ENCODE data around the gene NRDE2. TPM values are rescaled to one million over a fixed set of nuclear protein-coding genes. Genes with fewer than 3 reads are reported as not detected.

Gene NRDE2
- polyA plus RNA-seq, 4 donors: 11.2 to 20.0 (median 16.3) TPM

DNA sequence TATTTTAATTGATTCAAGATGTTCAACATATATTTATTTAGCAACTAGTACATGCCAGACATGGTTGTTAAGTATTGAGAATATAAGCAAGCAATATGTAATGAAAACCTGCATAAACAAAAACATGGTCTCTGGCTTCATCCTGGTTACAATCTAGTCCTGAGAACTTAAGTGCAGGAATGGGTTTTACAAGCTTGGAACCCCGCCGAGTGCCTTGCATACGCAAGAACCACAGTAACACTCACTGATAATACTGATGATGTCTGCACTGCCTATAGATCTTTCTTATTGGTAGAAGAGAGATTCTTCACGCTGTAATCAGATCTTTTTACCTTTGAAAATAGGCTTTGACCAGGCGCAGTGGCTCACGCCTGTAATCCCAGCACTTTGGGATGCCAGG, 42.1 kb upstream of the NRDE2 start:
- 67 to 94% (median 91%) methylated on average over 6 of the region's 6 CpGs for WGBS, 3 donors
- H3K9me3 ChIP-seq (ENCODE audit: control insufficient read depth in 2 of 2, insufficient read depth in 1 of 2, low read depth in 1 of 2, low read length in 1 of 2): no peaks in the 10 kb centered on the region
- no peak overlapping the region for H3K27ac ChIP-seq (ENCODE audit: low read depth in 1 of 3, low read length in 2 of 3)
- FAIRE-seq (no peak), DNase-seq (no peak)
- H3K4me1 ChIP-seq (ENCODE audit: control insufficient read depth in 3 of 3, insufficient read depth in 2 of 3, low read depth in 1 of 3, low read length in 2 of 3): peaks cover 0 to 13% (median 0%) of the 10 kb centered on the region in 3 donors
- H3K27me3 ChIP-seq (ENCODE audit: control insufficient read depth in 3 of 3, insufficient read depth in 3 of 3, low read length in 3 of 3): no peaks in the 10 kb centered on the region
- no peak overlapping the region for H3K4me3 ChIP-seq (ENCODE audit: low read depth in 1 of 3, low read length in 3 of 3)
- no peaks in the 10 kb centered on the region for H3K36me3 ChIP-seq (ENCODE audit: control insufficient read depth in 3 of 3, insufficient read depth in 2 of 3, low read depth in 1 of 3, low read length in 3 of 3)

- H3K4me3 ChIP-seq (ENCODE audit: low read depth in 1 of 3, low read length in 3 of 3): no peak overlapping the region
- peak overlapping the region in 2 of 3 donors; percentile 49 to 83 for H3K27ac ChIP-seq (ENCODE audit: low read depth in 1 of 3, low read length in 2 of 3)
- 8 to 54% (median 32%) methylated on average over 1 of the region's 1 CpG for WGBS, 3 donors
- DNase-seq (peak; percentile 85 to 96), FAIRE-seq (no peak)
- H3K27me3 ChIP-seq (ENCODE audit: control insufficient read depth in 3 of 3, insufficient read depth in 3 of 3, low read length in 3 of 3): no peaks in the 10 kb centered on the region
- no peaks in the 10 kb centered on the region for H3K9me3 ChIP-seq (ENCODE audit: control insufficient read depth in 2 of 2, insufficient read depth in 1 of 2, low read depth in 1 of 2, low read length in 1 of 2)
- no peaks in the 10 kb centered on the region for H3K36me3 ChIP-seq (ENCODE audit: control insufficient read depth in 3 of 3, insufficient read depth in 2 of 3, low read depth in 1 of 3, low read length in 3 of 3)
- peaks cover 0 to 7% (median 5%) of the 10 kb centered on the region in 3 donors for H3K4me1 ChIP-seq (ENCODE audit: control insufficient read depth in 3 of 3, insufficient read depth in 2 of 3, low read depth in 1 of 3, low read length in 2 of 3)
Measured at GRCh38 chr14:90368946-90369721, 37.4 kb upstream of the NRDE2 start.

DNA sequence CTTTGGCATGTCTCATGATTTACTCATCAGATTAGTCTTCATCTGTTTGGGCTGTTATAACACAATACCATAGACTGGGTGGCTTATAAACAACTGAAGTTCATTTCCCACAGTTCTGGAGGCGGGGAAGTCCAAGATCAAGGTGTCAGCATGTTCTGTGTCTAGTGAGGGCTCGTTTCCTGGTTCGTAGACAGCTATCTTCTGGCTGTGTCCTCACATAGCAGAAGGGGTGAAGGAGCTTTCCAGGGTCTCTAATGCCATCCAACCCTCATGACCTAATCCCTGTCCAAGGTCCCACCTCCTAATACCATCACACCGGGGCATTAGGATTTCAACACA, 30.8 kb upstream of the NRDE2 start:
- Histone ChIP-seq H3K27me3 (ENCODE audit: control insufficient read depth in 3 of 3, insufficient read depth in 3 of 3, low read length in 3 of 3) (no peaks in the 10 kb centered on the region), H3K27ac (ENCODE audit: low read depth in 1 of 3, low read length in 2 of 3) (no peak overlapping the region), H3K36me3 (ENCODE audit: control insufficient read depth in 3 of 3, insufficient read depth in 2 of 3, low read depth in 1 of 3, low read length in 3 of 3) (no peaks in the 10 kb centered on the region), H3K4me3 (ENCODE audit: low read depth in 1 of 3, low read length in 3 of 3) (no peak overlapping the region), H3K9me3 (ENCODE audit: control insufficient read depth in 2 of 2, insufficient read depth in 1 of 2, low read depth in 1 of 2, low read length in 1 of 2) (peaks cover 0 to 10% of the 10 kb centered on the region in 2 donors), H3K4me1 (ENCODE audit: control insufficient read depth in 3 of 3, insufficient read depth in 2 of 3, low read depth in 1 of 3, low read length in 2 of 3) (peaks cover 0 to 12% (median 5%) of the 10 kb centered on the region in 3 donors)
- 70 to 78% (median 73%) methylated on average over 4 of the region's 4 CpGs for WGBS, 3 donors
- no peak for FAIRE-seq
- DNase-seq: peak in 1 of 2 donors; percentile 21

- FAIRE-seq: no peak
Measured at GRCh38 chr14:90361865-90362557, 30.3 kb upstream of the NRDE2 start.

GRCh38 chr14:90358359-90358758, 26.6 kb upstream of the NRDE2 start:
- FAIRE-seq: no peak
- H3K4me3 ChIP-seq (ENCODE audit: low read depth in 1 of 3, low read length in 3 of 3): no peak overlapping the region
- peaks cover 0 to 10% of the 10 kb centered on the region in 2 donors for H3K9me3 ChIP-seq (ENCODE audit: control insufficient read depth in 2 of 2, insufficient read depth in 1 of 2, low read depth in 1 of 2, low read length in 1 of 2)
- H3K27ac ChIP-seq (ENCODE audit: low read depth in 1 of 3, low read length in 2 of 3): no peak overlapping the region
- H3K4me1 ChIP-seq (ENCODE audit: control insufficient read depth in 3 of 3, insufficient read depth in 2 of 3, low read depth in 1 of 3, low read length in 2 of 3): peaks cover 0 to 31% (median 9%) of the 10 kb centered on the region in 3 donors
- DNase-seq: peak in 1 of 2 donors; percentile 18
- WGBS, 3 donors: 74 to 87% (median 76%) methylated on average over 4 of the region's 4 CpGs
- H3K27me3 ChIP-seq (ENCODE audit: control insufficient read depth in 3 of 3, insufficient read depth in 3 of 3, low read length in 3 of 3): no peaks in the 10 kb centered on the region
- no peaks in the 10 kb centered on the region for H3K36me3 ChIP-seq (ENCODE audit: control insufficient read depth in 3 of 3, insufficient read depth in 2 of 3, low read depth in 1 of 3, low read length in 3 of 3)

More at GRCh38 chr14:90361865-90362557, 30.3 kb upstream of the NRDE2 start:
- Histone ChIP-seq H3K36me3 (ENCODE audit: control insufficient read depth in 3 of 3, insufficient read depth in 2 of 3, low read depth in 1 of 3, low read length in 3 of 3) (no peaks in the 10 kb centered on the region), H3K4me3 (ENCODE audit: low read depth in 1 of 3, low read length in 3 of 3) (no peak overlapping the region), H3K27me3 (ENCODE audit: control insufficient read depth in 3 of 3, insufficient read depth in 3 of 3, low read length in 3 of 3) (no peaks in the 10 kb centered on the region), H3K27ac (ENCODE audit: low read depth in 1 of 3, low read length in 2 of 3) (no peak overlapping the region), H3K4me1 (ENCODE audit: control insufficient read depth in 3 of 3, insufficient read depth in 2 of 3, low read depth in 1 of 3, low read length in 2 of 3) (peaks cover 0 to 12% (median 5%) of the 10 kb centered on the region in 3 donors), H3K9me3 (ENCODE audit: control insufficient read depth in 2 of 2, insufficient read depth in 1 of 2, low read depth in 1 of 2, low read length in 1 of 2) (peaks cover 0 to 10% of the 10 kb centered on the region in 2 donors)
- peak in 1 of 2 donors; percentile 25 for DNase-seq
- WGBS, 3 donors: 71 to 83% (median 74%) methylated on average over 7 of the region's 7 CpGs

DNA sequence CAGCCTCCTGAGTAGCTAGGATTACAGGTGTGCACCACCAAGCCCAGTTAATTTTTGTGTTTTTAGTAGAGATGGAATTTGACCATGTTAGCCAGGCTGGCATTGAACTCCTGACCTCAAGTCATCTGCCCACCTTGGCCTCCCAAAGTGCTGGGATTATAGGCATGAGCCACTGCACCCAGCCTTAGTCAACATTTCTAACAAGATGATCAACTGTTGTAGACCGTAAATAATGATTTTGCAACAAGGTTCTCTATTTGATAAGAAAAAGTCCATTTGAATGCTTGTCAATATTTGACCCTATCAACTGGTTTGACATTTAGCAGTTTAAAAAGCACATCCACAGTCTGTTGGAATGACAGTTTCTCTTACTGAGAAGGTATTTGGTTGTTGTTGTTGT, 25.2 kb upstream of the NRDE2 start:
- H3K36me3 ChIP-seq (ENCODE audit: control insufficient read depth in 3 of 3, insufficient read depth in 2 of 3, low read depth in 1 of 3, low read length in 3 of 3): no peaks in the 10 kb centered on the region
- DNase-seq (no peak), FAIRE-seq (no peak)
- H3K4me3 ChIP-seq (ENCODE audit: low read depth in 1 of 3, low read length in 3 of 3): no peak overlapping the region
- H3K9me3 ChIP-seq (ENCODE audit: control insufficient read depth in 2 of 2, insufficient read depth in 1 of 2, low read depth in 1 of 2, low read length in 1 of 2): peaks cover 0 to under 1% of the 10 kb centered on the region in 2 donors
- 45 to 82% (median 71%) methylated on average over 1 of the region's 1 CpG for WGBS, 3 donors
- H3K27ac ChIP-seq (ENCODE audit: low read depth in 1 of 3, low read length in 2 of 3): peak overlapping the region in 1 of 3 donors; percentile 32
- H3K27me3 ChIP-seq (ENCODE audit: control insufficient read depth in 3 of 3, insufficient read depth in 3 of 3, low read length in 3 of 3): no peaks in the 10 kb centered on the region
- H3K4me1 ChIP-seq (ENCODE audit: control insufficient read depth in 3 of 3, insufficient read depth in 2 of 3, low read depth in 1 of 3, low read length in 2 of 3): peaks cover 0 to 22% (median 9%) of the 10 kb centered on the region in 3 donors

- Histone ChIP-seq H3K27me3 (ENCODE audit: control insufficient read depth in 3 of 3, insufficient read depth in 3 of 3, low read length in 3 of 3) (no peaks in the 10 kb centered on the region), H3K27ac (ENCODE audit: low read depth in 1 of 3, low read length in 2 of 3) (peak overlapping the region; percentile 22 to 89 (median 77)), H3K4me1 (ENCODE audit: control insufficient read depth in 3 of 3, insufficient read depth in 2 of 3, low read depth in 1 of 3, low read length in 2 of 3) (peaks cover 0 to 22% (median 9%) of the 10 kb centered on the region in 3 donors), H3K9me3 (ENCODE audit: control insufficient read depth in 2 of 2, insufficient read depth in 1 of 2, low read depth in 1 of 2, low read length in 1 of 2) (no peaks in the 10 kb centered on the region), H3K4me3 (ENCODE audit: low read depth in 1 of 3, low read length in 3 of 3) (no peak overlapping the region), H3K36me3 (ENCODE audit: control insufficient read depth in 3 of 3, insufficient read depth in 2 of 3, low read depth in 1 of 3, low read length in 3 of 3) (no peaks in the 10 kb centered on the region)
- no peak for FAIRE-seq
- peak; percentile 88 to 92 for DNase-seq
- WGBS, 3 donors: 54 to 73% (median 56%) methylated on average over 8 of the region's 8 CpGs
Measured at GRCh38 chr14:90355540-90356518, 24.1 kb upstream of the NRDE2 start.
